Endodermal cell (in vitro differentiated cells): ENCODE data around the gene CORO2B. TPM values are rescaled to one million over a fixed set of nuclear protein-coding genes. Genes with fewer than 3 reads are reported as not detected.
"Not testable (repeated sequence)": the region's sequence is repeated elsewhere in the genome, so short reads cannot be mapped to it uniquely, and the experiment has no call there.

Experiments used
- DNase-seq: peaks from one replicate; pipeline ENCODE4 v3.0.0-alpha.2; 2017
- H3K27ac ChIP-seq: 2 replicates; pipeline ENCODE4 v1.5.1; 2013; ENCODE audit warnings: mild to moderate bottlenecking, low read depth, low read length, moderate library complexity
- H3K27me3 ChIP-seq: 2 replicates; pipeline ENCODE4 v1.6.1; 2013; ENCODE audit warnings: mild to moderate bottlenecking, low read length, moderate library complexity; ENCODE audit not compliant: insufficient read depth, control insufficient read depth, poor library complexity, severe bottlenecking
- H3K36me3 ChIP-seq: 2 replicates; pipeline ENCODE4 v1.7.0; 2013; ENCODE audit warnings: mild to moderate bottlenecking, low read length, moderate library complexity; ENCODE audit not compliant: control insufficient read depth, insufficient read depth
- H3K4me1 ChIP-seq: one replicate; pipeline ENCODE4 v1.7.0; 2013; ENCODE audit warnings: low read length; ENCODE audit not compliant: control insufficient read depth, insufficient read depth
- H3K4me3 ChIP-seq: 2 replicates; pipeline ENCODE4 v1.5.1; 2013; ENCODE audit warnings: mild to moderate bottlenecking, low read length, moderate library complexity
- H3K9ac ChIP-seq: 2 replicates; pipeline ENCODE4 v1.6.1; 2013; ENCODE audit warnings: mild to moderate bottlenecking, low read length, moderate library complexity; ENCODE audit not compliant: poor library complexity, severe bottlenecking; ENCODE audit errors: extremely low read depth
- H3K9me3 ChIP-seq: 2 replicates; pipeline ENCODE4 v1.6.1; 2013; ENCODE audit warnings: mild to moderate bottlenecking, low read length, moderate library complexity; ENCODE audit not compliant: control insufficient read depth
- H3K27ac Mint-ChIP-seq: 2 replicates; pipeline ENCODE4 v1.8.0; 2020; ENCODE audit warnings: mixed read lengths
- H3K27me3 Mint-ChIP-seq: 2 replicates; pipeline ENCODE4 v1.8.0; 2021; ENCODE audit warnings: mild to moderate bottlenecking, mixed read lengths; ENCODE audit not compliant: insufficient read depth
- H3K36me3 Mint-ChIP-seq: 2 replicates; pipeline ENCODE4 v1.8.0; 2020; ENCODE audit warnings: low read depth, mixed read lengths
- H3K4me1 Mint-ChIP-seq: 2 replicates; pipeline ENCODE4 v1.8.0; 2020; ENCODE audit warnings: mixed read lengths
- H3K4me3 Mint-ChIP-seq: 2 replicates; pipeline ENCODE4 v1.8.0; 2020; ENCODE audit warnings: mild to moderate bottlenecking, moderate library complexity, mixed read lengths
- H3K9me3 Mint-ChIP-seq: 2 replicates; pipeline ENCODE4 v1.8.0; 2020; ENCODE audit warnings: mild to moderate bottlenecking, mixed read lengths
- CTCF ChIP-seq: fragments of 200-600 bp; sonication (generic); conservative IDR thresholded peaks from 2 replicates; pipeline ENCODE4 v1.5.0; 2021; ENCODE audit warnings: antibody characterized with exemption, mild to moderate bottlenecking
- WGBS, 2 experiments: methylation state at CpG; one replicate each; pipeline versions ENCODE4 v1.1.5 to v1.1.7; 2013; ENCODE audit warnings: missing lambda C conversion rate in 2 of 2, mixed read lengths in 1 of 2; ENCODE audit not compliant: insufficient coverage in 1 of 2, insufficient read length in 1 of 2; 5-methylcytosine and 5-hydroxymethylcytosine counted together
- total RNA-seq, 2 donors: library from RNA; stranded (reverse); fragmentation: NEBNext Ultra II Directional in 1 of 2; extraction: Animal tissue kit (Norgen Biotek cat#: 25700) in 1 of 2; gene quantifications; 2 replicates in 1 of 2; 3 replicates in 1 of 2; pipeline ENCODE4 v1.2.1, GENCODE V29; 2021

CORO2B gene
- total RNA-seq, 2 donors from 2014 or later: 1.1 to 1.2 TPM

DNA sequence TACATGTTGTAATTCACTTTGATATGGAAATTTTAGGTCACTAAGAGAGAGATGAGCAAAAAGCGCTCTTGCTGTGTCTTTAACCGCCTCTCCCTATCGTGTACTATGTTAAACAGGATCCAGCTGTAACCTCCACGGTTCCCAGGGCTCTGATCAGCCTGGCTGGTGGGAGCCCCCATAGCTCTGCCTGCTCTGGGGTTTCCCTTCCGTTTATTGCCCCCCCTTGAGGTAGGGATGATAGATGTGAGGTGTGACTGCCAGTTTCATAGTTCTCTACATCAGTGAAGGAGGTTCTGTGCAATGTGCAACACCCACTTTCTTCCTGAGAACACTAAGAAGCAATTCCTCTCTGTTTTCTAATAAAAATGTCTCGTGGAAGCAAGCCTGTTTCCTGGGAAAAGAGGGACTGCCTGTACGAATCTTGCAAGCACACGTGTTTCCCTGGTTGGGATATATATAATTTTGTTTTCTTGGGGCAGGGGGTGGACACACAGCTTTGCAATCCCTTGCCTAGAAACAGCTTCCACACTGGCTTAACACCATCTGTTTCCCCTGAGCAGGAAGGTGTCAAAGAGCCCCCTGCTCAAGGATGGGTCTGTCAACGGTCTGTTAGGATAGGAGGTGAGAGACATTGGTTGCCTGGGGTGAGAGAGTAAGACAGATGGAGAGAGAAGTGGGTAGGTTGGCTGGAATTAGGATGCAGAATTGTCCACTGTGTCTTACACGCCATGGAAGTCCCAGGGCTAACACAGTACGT lies 23.8 kb downstream of the CORO2B start:
- no peaks in the 10 kb centered on the region for H3K27me3 ChIP-seq
- Mint-ChIP-seq H3K4me1 (peaks cover 24% of the 10 kb centered on the region), H3K4me3 (no peak overlapping the region), H3K27ac (no peak overlapping the region), H3K36me3 (no peaks in the 10 kb centered on the region), H3K27me3 (peaks cover 1% of the 10 kb centered on the region), H3K9me3 (no peaks in the 10 kb centered on the region)
- no peak for DNase-seq
- H3K9ac ChIP-seq: no peak overlapping the region
- no peaks in the 10 kb centered on the region for H3K9me3 ChIP-seq
- 72 to 93% methylated on average over 4 to 11 of the region's 11 CpGs for WGBS, 2 experiments
- no peak for TF ChIP-seq CTCF
- H3K4me1 ChIP-seq: peaks cover 6% of the 10 kb centered on the region
- peak overlapping the region; percentile 3 for H3K4me3 ChIP-seq
- H3K27ac ChIP-seq: no peak overlapping the region
- no peaks in the 10 kb centered on the region for H3K36me3 ChIP-seq

DNA sequence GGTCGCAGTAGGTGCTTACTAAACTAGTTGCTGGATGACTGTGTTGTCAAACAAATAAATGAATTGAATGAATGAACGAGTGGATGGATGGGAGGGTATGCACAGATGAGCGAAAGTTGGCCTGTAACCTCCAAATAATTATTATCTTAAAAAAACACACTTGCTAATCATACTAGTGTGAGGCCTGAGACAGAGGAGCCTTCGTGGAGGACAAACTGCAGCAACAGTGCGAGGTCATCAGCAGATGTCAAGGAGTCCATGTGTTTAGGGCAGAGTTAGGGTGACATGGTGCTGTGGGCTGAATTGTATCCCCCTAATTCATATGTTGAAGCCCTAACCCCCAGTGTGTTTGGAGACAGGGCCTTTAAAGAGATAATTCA lies 24.4 kb downstream of the CORO2B start:
- Histone ChIP-seq H3K36me3 (no peaks in the 10 kb centered on the region), H3K9ac (no peak overlapping the region), H3K9me3 (no peaks in the 10 kb centered on the region), H3K27ac (no peak overlapping the region), H3K4me3 (no peak overlapping the region), H3K27me3 (no peaks in the 10 kb centered on the region), H3K4me1 (peaks cover 6% of the 10 kb centered on the region)
- no peak for DNase-seq
- Mint-ChIP-seq H3K27ac (no peak overlapping the region), H3K27me3 (no peaks in the 10 kb centered on the region), H3K4me3 (no peak overlapping the region), H3K9me3 (no peaks in the 10 kb centered on the region), H3K4me1 (peaks cover 24% of the 10 kb centered on the region), H3K36me3 (no peaks in the 10 kb centered on the region)
- WGBS, 2 experiments: 93 to 100% methylated on average over 3 to 5 of the region's 5 CpGs
- no peak for TF ChIP-seq CTCF

GRCh38 chr15:68603951-68604350 lies 25.2 kb downstream of the CORO2B start:
- Histone ChIP-seq H3K9ac (no peak overlapping the region), H3K4me1 (peaks cover 6% of the 10 kb centered on the region), H3K27me3 (no peaks in the 10 kb centered on the region), H3K27ac (no peak overlapping the region), H3K36me3 (no peaks in the 10 kb centered on the region), H3K4me3 (no peak overlapping the region), H3K9me3 (no peaks in the 10 kb centered on the region)
- Mint-ChIP-seq H3K27me3 (no peaks in the 10 kb centered on the region), H3K27ac (no peak overlapping the region), H3K36me3 (no peaks in the 10 kb centered on the region), H3K4me3 (no peak overlapping the region), H3K4me1 (peaks cover 30% of the 10 kb centered on the region), H3K9me3 (no peaks in the 10 kb centered on the region)
- WGBS, 2 experiments: 90 to 92% methylated on average over 8 to 9 of the region's 9 CpGs
- TF ChIP-seq CTCF: no peak
- no peak for DNase-seq

- H3K9me3 ChIP-seq, H3K4me1 ChIP-seq, H3K4me3 ChIP-seq, H3K27ac Mint-ChIP-seq, H3K9ac ChIP-seq, H3K9me3 Mint-ChIP-seq, H3K36me3 ChIP-seq, H3K36me3 Mint-ChIP-seq, H3K27me3 ChIP-seq, H3K4me3 Mint-ChIP-seq, H3K27me3 Mint-ChIP-seq, H3K27ac ChIP-seq, DNase-seq: not testable (repeated sequence)
- peaks cover 35% of the 10 kb centered on the region for H3K4me1 Mint-ChIP-seq
- WGBS, 2 experiments: 93 to 96% methylated on average over 8 to 10 of the region's 10 CpGs
Measured at GRCh38 chr15:68604840-68605478, 26.2 kb downstream of the CORO2B start.
